ENCODE measurements around the gene ERMAP.

The ERMAP gene

GRCh38 chr1:42776502-42776901, 40.4 kb upstream of the ERMAP start:
- TF ChIP-seq MAX (IDR thresholded peaks at IDR 0.05; ENCODE audit: low read depth, low read length), result no peak
- TF ChIP-seq MYC (IDR thresholded peaks at IDR 0.05; ENCODE audit: low read depth, low read length), result no peak
- no peak for TF ChIP-seq POLR2A (IDR thresholded peaks at IDR 0.05; ENCODE audit: extremely low read depth, insufficient read length)
- no peak for TF ChIP-seq CTCF (IDR thresholded peaks at IDR 0.05; ENCODE audit: low read depth, low read length)
- H3K4me3 ChIP-seq (ENCODE audit: low read depth, low read length), result no peak overlapping the region
- DNase-seq (ENCODE audit: low read depth), result no peak

- TF ChIP-seq MYC (IDR thresholded peaks at IDR 0.05; ENCODE audit: low read depth, low read length) (no peak), CTCF (IDR thresholded peaks at IDR 0.05; ENCODE audit: low read depth, low read length) (peak; percentile 76)
- peak; percentile 56 for DNase-seq (ENCODE audit: low read depth)
- H3K4me3 ChIP-seq (ENCODE audit: low read depth, low read length), result no peak overlapping the region
These were observed 39.1 kb upstream of the ERMAP start for GRCh38 chr1:42777852-42778251.

GRCh38 chr1:42779725-42780124, 37.2 kb upstream of the ERMAP start:
- no peak for DNase-seq (ENCODE audit: low read depth)
- TF ChIP-seq CTCF (IDR thresholded peaks at IDR 0.05; ENCODE audit: low read depth, low read length) (no peak), MYC (IDR thresholded peaks at IDR 0.05; ENCODE audit: low read depth, low read length) (no peak), MAX (IDR thresholded peaks at IDR 0.05; ENCODE audit: low read depth, low read length) (no peak), POLR2A (IDR thresholded peaks at IDR 0.05; ENCODE audit: extremely low read depth, insufficient read length) (no peak)
- no peak overlapping the region for H3K4me3 ChIP-seq (ENCODE audit: low read depth, low read length)

GRCh38 chr1:42780176-42780575, 36.7 kb upstream of the ERMAP start:
- no peak for TF ChIP-seq MYC (IDR thresholded peaks at IDR 0.05; ENCODE audit: low read depth, low read length)
- no peak for TF ChIP-seq CTCF (IDR thresholded peaks at IDR 0.05; ENCODE audit: low read depth, low read length)
- TF ChIP-seq POLR2A (IDR thresholded peaks at IDR 0.05; ENCODE audit: extremely low read depth, insufficient read length), result no peak
- no peak for TF ChIP-seq MAX (IDR thresholded peaks at IDR 0.05; ENCODE audit: low read depth, low read length)
- no peak overlapping the region for H3K4me3 ChIP-seq (ENCODE audit: low read depth, low read length)
- no peak for DNase-seq (ENCODE audit: low read depth)

GRCh38 chr1:42783092-42783491, 33.8 kb upstream of the ERMAP start:
- no peak for DNase-seq (ENCODE audit: low read depth)
- TF ChIP-seq MYC (IDR thresholded peaks at IDR 0.05; ENCODE audit: low read depth, low read length), result no peak
- no peak for TF ChIP-seq CTCF (IDR thresholded peaks at IDR 0.05; ENCODE audit: low read depth, low read length)
- no peak for TF ChIP-seq POLR2A (IDR thresholded peaks at IDR 0.05; ENCODE audit: extremely low read depth, insufficient read length)
- TF ChIP-seq MAX (IDR thresholded peaks at IDR 0.05; ENCODE audit: low read depth, low read length), result no peak
- no peak overlapping the region for H3K4me3 ChIP-seq (ENCODE audit: low read depth, low read length)

GRCh38 chr1:42784547-42784945, 32.4 kb upstream of the ERMAP start:
- no peak for DNase-seq (ENCODE audit: low read depth)
- H3K4me3 ChIP-seq (ENCODE audit: low read depth, low read length), result no peak overlapping the region
- TF ChIP-seq POLR2A (IDR thresholded peaks at IDR 0.05; ENCODE audit: extremely low read depth, insufficient read length), result no peak

Data from NB4 (cell line).